MM.1S (cell line): ENCODE results near the gene DAB1.

ENCODE experiments used
- DNase-seq: peaks from one replicate; pipeline ENCODE4 v3.0.0-alpha.2; 2015
- H2AFZ ChIP-seq: fragments of 300-600 bp; sonication (generic); 2 replicates; pipeline ENCODE4 v1.6.0; 2016; ENCODE audit warnings: antibody characterized with exemption, low read length
- H3F3A ChIP-seq: fragments of 300-600 bp; sonication (generic); 2 replicates; pipeline ENCODE4 v1.6.1; 2016; ENCODE audit warnings: mild to moderate bottlenecking, antibody characterized with exemption, low read length, moderate library complexity, mixed read lengths; ENCODE audit not compliant: insufficient read depth
- H3K27ac ChIP-seq: fragments of 300-600 bp; sonication (generic); 2 replicates; pipeline ENCODE4 v1.5.1; 2016; ENCODE audit warnings: mild to moderate bottlenecking, low read length
- H3K27me3 ChIP-seq: fragments of 300-600 bp; sonication (generic); replicated peaks from 2 replicates; pipeline ENCODE4 v1.6.0; 2016; ENCODE audit warnings: low read length; ENCODE audit not compliant: insufficient read depth
- H3K36me3 ChIP-seq: fragments of 300-600 bp; sonication (generic); replicated peaks from 2 replicates; pipeline ENCODE4 v1.6.1; 2016; ENCODE audit warnings: mild to moderate bottlenecking, low read length, mixed read lengths; ENCODE audit not compliant: insufficient read depth
- H3K4me1 ChIP-seq: fragments of 300-600 bp; sonication (generic); 2 replicates; pipeline ENCODE4 v1.6.1; 2016; ENCODE audit warnings: low read length, mixed read lengths
- H3K4me2 ChIP-seq: fragments of 300-600 bp; sonication (generic); 2 replicates; pipeline ENCODE4 v1.6.0; 2016; ENCODE audit warnings: low read depth, low read length
- H3K4me3 ChIP-seq: fragments of 300-600 bp; sonication (generic); 2 replicates; pipeline ENCODE4 v1.5.1; 2016; ENCODE audit warnings: low read length, mixed read lengths
- H3K79me2 ChIP-seq: fragments of 300-600 bp; sonication (generic); 2 replicates; pipeline ENCODE4 v1.6.1; 2016; ENCODE audit warnings: mixed run types, low read length, mixed read lengths
- H3K9ac ChIP-seq: fragments of 300-600 bp; sonication (generic); 2 replicates; pipeline ENCODE4 v1.6.1; 2016; ENCODE audit warnings: low read length, mixed read lengths
- H3K9me2 ChIP-seq: fragments of 300-600 bp; sonication (generic); replicated peaks from 2 replicates; pipeline ENCODE4 v1.6.1; 2016; ENCODE audit warnings: mild to moderate bottlenecking, low read length, mixed read lengths; ENCODE audit not compliant: insufficient read depth
- H3K9me3 ChIP-seq: fragments of 300-600 bp; sonication (generic); replicated peaks from 2 replicates; pipeline ENCODE4 v1.6.1; 2016; ENCODE audit warnings: mild to moderate bottlenecking, low read length, mixed read lengths; ENCODE audit not compliant: insufficient read depth
- H4K20me1 ChIP-seq: fragments of 300-600 bp; sonication (generic); 2 replicates; pipeline ENCODE4 v1.6.1; 2016; ENCODE audit warnings: mild to moderate bottlenecking, low read length, moderate library complexity, mixed read lengths; ENCODE audit not compliant: insufficient read depth
- CTCF ChIP-seq: fragments of 300-600 bp; sonication (generic); IDR thresholded peaks from 2 replicates; pipeline ENCODE4 v1.5.1; 2016; ENCODE audit warnings: antibody characterized with exemption, low read length, mixed read lengths
- EZH2 ChIP-seq: fragments of 300-600 bp; sonication (generic); optimal IDR thresholded peaks from 2 replicates; pipeline ENCODE3; 2017; ENCODE audit warnings: low read depth, mild to moderate bottlenecking, antibody characterized with exemption, low read length, mixed read lengths
- EZH2phosphoT487 ChIP-seq: fragments of 300-600 bp; sonication (generic); IDR thresholded peaks from 2 replicates; pipeline ENCODE4 v1.6.1; 2018; ENCODE audit warnings: antibody characterized with exemption, low read length

The DAB1 gene

GRCh38 chr1:57017717-57018116 lies 406.1 kb downstream of the DAB1 start:
- TF ChIP-seq EZH2 (no peak), EZH2phosphoT487 (no peak), CTCF (no peak)
- Histone ChIP-seq H3K9me3 (no peaks in the 10 kb centered on the region), H3K36me3 (no peaks in the 10 kb centered on the region), H3F3A (no peaks in the 10 kb centered on the region), H3K27me3 (no peaks in the 10 kb centered on the region), H2AFZ (no peak overlapping the region), H3K9ac (no peak overlapping the region), H3K4me3 (no peak overlapping the region), H4K20me1 (no peaks in the 10 kb centered on the region), H3K4me1 (no peaks in the 10 kb centered on the region), H3K79me2 (no peaks in the 10 kb centered on the region), H3K4me2 (no peak overlapping the region), H3K27ac (no peak overlapping the region), H3K9me2 (no peaks in the 10 kb centered on the region)
- DNase-seq: no peak

DNA sequence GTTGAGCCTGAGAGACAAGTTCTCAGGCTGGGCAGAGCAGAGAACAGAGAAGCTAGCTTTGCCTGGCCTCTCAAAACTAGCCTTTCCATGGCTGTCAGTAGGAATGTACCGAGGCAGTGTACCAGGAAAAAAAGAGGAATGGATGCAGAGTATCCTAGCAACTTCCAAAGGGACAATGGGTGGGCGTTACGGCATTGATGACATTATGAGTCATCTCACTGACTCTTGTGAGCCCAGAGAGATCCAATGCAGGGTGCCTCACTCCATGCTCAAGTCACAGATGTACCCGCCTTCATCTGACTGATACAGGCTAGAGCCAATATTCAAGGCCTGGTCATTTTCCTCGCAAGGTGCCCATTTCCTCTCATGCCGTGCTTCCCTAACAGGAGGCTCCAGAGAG lies 406.7 kb downstream of the DAB1 start:
- H3K9me2 ChIP-seq: no peaks in the 10 kb centered on the region
- H2AFZ ChIP-seq: no peak overlapping the region
- H3K79me2 ChIP-seq: no peaks in the 10 kb centered on the region
- no peak overlapping the region for H3K4me2 ChIP-seq
- H3K4me1 ChIP-seq: no peaks in the 10 kb centered on the region
- H3K27me3 ChIP-seq: no peaks in the 10 kb centered on the region
- H3K36me3 ChIP-seq: no peaks in the 10 kb centered on the region
- DNase-seq: no peak
- no peaks in the 10 kb centered on the region for H4K20me1 ChIP-seq
- no peak for TF ChIP-seq EZH2phosphoT487
- no peak for TF ChIP-seq CTCF
- no peak for TF ChIP-seq EZH2
- no peak overlapping the region for H3K9ac ChIP-seq
- H3K4me3 ChIP-seq: no peak overlapping the region
- H3K27ac ChIP-seq: no peak overlapping the region
- H3K9me3 ChIP-seq: no peaks in the 10 kb centered on the region
- no peaks in the 10 kb centered on the region for H3F3A ChIP-seq

- Histone ChIP-seq H3K9me2 (no peaks in the 10 kb centered on the region), H3K9me3 (no peaks in the 10 kb centered on the region), H3F3A (no peaks in the 10 kb centered on the region), H3K79me2 (no peaks in the 10 kb centered on the region), H3K27me3 (no peaks in the 10 kb centered on the region), H3K9ac (no peak overlapping the region), H3K4me1 (no peaks in the 10 kb centered on the region), H4K20me1 (no peaks in the 10 kb centered on the region), H2AFZ (no peak overlapping the region), H3K4me3 (no peak overlapping the region), H3K36me3 (no peaks in the 10 kb centered on the region), H3K4me2 (no peak overlapping the region), H3K27ac (no peak overlapping the region)
- TF ChIP-seq EZH2phosphoT487: no peak
- no peak for TF ChIP-seq EZH2
- no peak for TF ChIP-seq CTCF
- no peak for DNase-seq
These were observed 408.8 kb downstream of the DAB1 start for GRCh38 chr1:57015071-57015470.

DNA sequence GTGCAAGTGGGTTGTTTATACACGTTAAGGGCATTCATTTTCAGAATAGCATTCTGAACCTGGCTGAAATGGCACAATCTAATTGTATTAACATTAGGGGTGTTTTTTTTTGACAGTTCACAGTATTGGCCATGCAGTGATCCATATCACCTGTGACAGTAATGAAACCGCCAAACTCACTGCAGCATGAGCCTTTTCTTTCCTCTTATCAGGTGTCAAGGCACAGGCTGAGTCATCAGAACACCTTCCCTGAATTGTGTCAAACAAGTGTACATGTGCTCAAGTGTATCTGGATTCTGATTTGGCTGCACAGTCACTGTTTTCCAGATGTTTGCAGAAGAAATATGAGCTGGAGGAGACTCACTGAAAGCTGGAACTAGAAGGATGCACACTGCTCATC lies 410.3 kb downstream of the DAB1 start:
- TF ChIP-seq EZH2: no peak
- TF ChIP-seq EZH2phosphoT487: no peak
- Histone ChIP-seq H3K9ac (no peak overlapping the region), H3K4me1 (no peaks in the 10 kb centered on the region), H3K27ac (no peak overlapping the region), H3F3A (no peaks in the 10 kb centered on the region), H3K9me3 (no peaks in the 10 kb centered on the region), H3K27me3 (no peaks in the 10 kb centered on the region), H3K4me2 (no peak overlapping the region), H4K20me1 (no peaks in the 10 kb centered on the region), H2AFZ (no peak overlapping the region), H3K4me3 (no peak overlapping the region), H3K9me2 (no peaks in the 10 kb centered on the region), H3K36me3 (no peaks in the 10 kb centered on the region), H3K79me2 (no peaks in the 10 kb centered on the region)
- no peak for DNase-seq
